HUES48 (cell line): ENCODE measurements around the gene GLYATL1B.
"Not testable (repeated sequence)": the region's sequence is repeated elsewhere in the genome, so short reads cannot be mapped to it uniquely, and the experiment has no call there.

ENCODE experiments used
- H3K27ac ChIP-seq: one replicate; pipeline ENCODE4 v1.7.0; 2013; ENCODE audit warnings: low read depth, low read length, inconsistent platforms
- H3K27me3 ChIP-seq: 2 replicates; pipeline ENCODE4 v1.6.1; 2013; ENCODE audit warnings: mild to moderate bottlenecking, low read length; ENCODE audit not compliant: control insufficient read depth, insufficient read depth
- H3K36me3 ChIP-seq: 2 replicates; pipeline ENCODE4 v1.6.1; 2013; ENCODE audit warnings: low read length; ENCODE audit not compliant: control insufficient read depth, insufficient read depth
- H3K4me1 ChIP-seq: 2 replicates; pipeline ENCODE4 v1.6.1; 2013; ENCODE audit warnings: mild to moderate bottlenecking, low read length; ENCODE audit not compliant: control insufficient read depth, insufficient read depth
- H3K4me3 ChIP-seq: 2 replicates; pipeline ENCODE4 v1.5.1; 2013; ENCODE audit warnings: mild to moderate bottlenecking, low read depth, low read length
- H3K9ac ChIP-seq: 2 replicates; pipeline ENCODE4 v1.6.1; 2013; ENCODE audit warnings: mild to moderate bottlenecking, low read depth, low read length, moderate library complexity
- H3K9me3 ChIP-seq: 2 replicates; pipeline ENCODE4 v1.6.1; 2013; ENCODE audit warnings: low read length; ENCODE audit not compliant: control insufficient read depth, insufficient read depth

Gene GLYATL1B

GRCh38 chr11:59097113-59097708, 11.1 kb downstream of the GLYATL1B start:
- Histone ChIP-seq H3K36me3 (no peaks in the 10 kb centered on the region), H3K27me3 (0 out of 2 replicates have a peak, but pooled peaks cover 4% of the 10 kb centered on the region), H3K4me3 (no peak overlapping the region), H3K9ac (no peak overlapping the region), H3K4me1 (peaks cover 46% of the 10 kb centered on the region), H3K27ac (no peak overlapping the region), H3K9me3 (no peaks in the 10 kb centered on the region)

- not testable (repeated sequence) for H3K4me3 ChIP-seq, H3K9ac ChIP-seq, H3K27me3 ChIP-seq, H3K36me3 ChIP-seq, H3K27ac ChIP-seq, H3K9me3 ChIP-seq
- H3K4me1 ChIP-seq: peaks cover 40% of the 10 kb centered on the region
Measured at GRCh38 chr11:59097938-59098337, 11.8 kb downstream of the GLYATL1B start.

- Histone ChIP-seq H3K4me1 (peaks cover 9% of the 10 kb centered on the region), H3K36me3 (no peaks in the 10 kb centered on the region), H3K9ac (0 out of 2 replicates have a peak overlapping the region, but pooled peaks have one; percentile 17), H3K4me3 (peak overlapping the region; percentile 64), H3K27me3 (peaks cover 38% of the 10 kb centered on the region), H3K27ac (no peak overlapping the region), H3K9me3 (no peaks in the 10 kb centered on the region)
Measured at GRCh38 chr11:59102259-59102765, 16.2 kb downstream of the GLYATL1B start.

GRCh38 chr11:59106363-59107336, 20.5 kb downstream of the GLYATL1B start, which contains the start of gene FAM111B:
Gene FAM111B (plus strand): TSS chr11:59107237. CDS start chr11:59109626, 2,389 bp downstream.
- no peaks in the 10 kb centered on the region for H3K9me3 ChIP-seq
- H3K9ac ChIP-seq: peak within 1 kb of the TSS; percentile 59; the same call in 1 of the 2 replicates
- H3K27ac ChIP-seq: peak within 1 kb of the TSS; percentile 72
- peak within 1 kb of the TSS; percentile 67 for H3K4me3 ChIP-seq
- H3K27me3 ChIP-seq: peaks cover 48% of the 10 kb centered on the region
- H3K36me3 ChIP-seq: peaks cover 29% of the 10 kb centered on the region
- H3K4me1 ChIP-seq: peaks cover 13% of the 10 kb centered on the region; the same call in 1 of the 2 replicates

GRCh38 chr11:59107721-59108120, 21.6 kb downstream of the GLYATL1B start:
- not testable (repeated sequence) for H3K9ac ChIP-seq, H3K9me3 ChIP-seq, H3K27ac ChIP-seq
- Histone ChIP-seq H3K27me3 (peaks cover 43% of the 10 kb centered on the region), H3K36me3 (peaks cover 39% of the 10 kb centered on the region), H3K4me1 (peaks cover 13% of the 10 kb centered on the region; the same call in 1 of the 2 replicates), H3K4me3 (peak overlapping the region; percentile 67)

GRCh38 chr11:59112494-59112893, 26.4 kb downstream of the GLYATL1B start:
- Histone ChIP-seq H3K9ac (no peak overlapping the region), H3K9me3 (peaks cover 7% of the 10 kb centered on the region), H3K4me1 (peaks cover 9% of the 10 kb centered on the region; the same call in 1 of the 2 replicates), H3K36me3 (peaks cover 76% of the 10 kb centered on the region), H3K27ac (no peak overlapping the region), H3K4me3 (no peak overlapping the region), H3K27me3 (peaks cover 11% of the 10 kb centered on the region)

- Histone ChIP-seq H3K9ac (no peak overlapping the region), H3K36me3 (peaks cover 76% of the 10 kb centered on the region), H3K27ac (no peak overlapping the region)
Measured at GRCh38 chr11:59114344-59114743, 28.2 kb downstream of the GLYATL1B start.

GRCh38 chr11:59115553-59115952, 29.4 kb downstream of the GLYATL1B start:
- Histone ChIP-seq H3K27ac (no peak overlapping the region), H3K36me3 (peaks cover 71% of the 10 kb centered on the region), H3K4me3 (no peak overlapping the region), H3K4me1 (no peaks in the 10 kb centered on the region), H3K9ac (no peak overlapping the region), H3K9me3 (peaks cover 21% of the 10 kb centered on the region), H3K27me3 (no peaks in the 10 kb centered on the region)

More at GRCh38 chr11:59114344-59114743, 28.2 kb downstream of the GLYATL1B start:
- H3K4me3 ChIP-seq: no peak overlapping the region
- H3K27me3 ChIP-seq: no peaks in the 10 kb centered on the region
- no peaks in the 10 kb centered on the region for H3K4me1 ChIP-seq
- peaks cover 19% of the 10 kb centered on the region for H3K9me3 ChIP-seq

GRCh38 chr11:59117774-59118173, 31.7 kb downstream of the GLYATL1B start:
- no peaks in the 10 kb centered on the region for H3K27me3 ChIP-seq
- no peaks in the 10 kb centered on the region for H3K4me1 ChIP-seq
- H3K9me3 ChIP-seq: peaks cover 21% of the 10 kb centered on the region
- no peak overlapping the region for H3K4me3 ChIP-seq
- no peak overlapping the region for H3K27ac ChIP-seq
- no peak overlapping the region for H3K9ac ChIP-seq
- peaks cover 59% of the 10 kb centered on the region for H3K36me3 ChIP-seq

GRCh38 chr11:59119826-59120225, 33.7 kb downstream of the GLYATL1B start:
- Histone ChIP-seq H3K27ac (no peak overlapping the region), H3K9ac (no peak overlapping the region), H3K4me1 (no peaks in the 10 kb centered on the region), H3K36me3 (peaks cover 61% of the 10 kb centered on the region), H3K9me3 (peaks cover 37% of the 10 kb centered on the region), H3K27me3 (no peaks in the 10 kb centered on the region), H3K4me3 (no peak overlapping the region)
